BLaER1 treated with 17β-estradiol and CSF1 and Interleukin-3, amounts not matched to agents 10 nM and 100 nM (cell line): ENCODE measurements around the gene C1QTNF1.

Source experiments
- H3K27ac ChIP-seq, 11 experiments: shearing (Covaris generic); formaldehyde crosslinking; 2 replicates each; pipeline ENCODE4 v1.8.1; 2022
- H3K27me3 ChIP-seq, 11 experiments: shearing (Covaris generic); formaldehyde crosslinking; 2 replicates each; pipeline ENCODE4 v1.8.1; 2022
- H3K36me3 ChIP-seq, 11 experiments: shearing (Covaris generic); formaldehyde crosslinking; 2 replicates each; pipeline ENCODE4 v1.8.1; 2022
- H3K4me1 ChIP-seq, 10 experiments: shearing (Covaris generic); formaldehyde crosslinking; 2 replicates each; pipeline ENCODE4 v1.8.1; 2022
- H3K4me2 ChIP-seq, 11 experiments: shearing (Covaris generic); formaldehyde crosslinking; 2 replicates each; pipeline ENCODE4 v1.8.1; 2022
- H3K4me3 ChIP-seq, 10 experiments: shearing (Covaris generic); formaldehyde crosslinking; 2 replicates each; pipeline ENCODE4 v1.8.1; 2022
- H3K9ac ChIP-seq, 11 experiments: shearing (Covaris generic); formaldehyde crosslinking; 2 replicates each; pipeline ENCODE4 v1.8.1; 2022
- H3K9me3 ChIP-seq, 11 experiments: shearing (Covaris generic); formaldehyde crosslinking; replicated peaks in 1 of 11; 2 replicates each; pipeline ENCODE4 v1.8.1; 2022
- H4K20me1 ChIP-seq, 11 experiments: shearing (Covaris generic); formaldehyde crosslinking; 2 replicates each; pipeline ENCODE4 v1.8.1; 2022
- Cebpa-rat ChIP-seq, 11 experiments: shearing (Covaris generic); IDR thresholded peaks; 2 replicates each; pipeline ENCODE4 v1.8.1; 2022

C1QTNF1 gene

GRCh38 chr17:79094261-79094660 lies 70.3 kb downstream of the C1QTNF1 start:
- TF ChIP-seq Cebpa-rat (IDR thresholded peaks at IDR 0.05), result no peak
- no peaks in the 10 kb centered on the region for H3K9me3 ChIP-seq
- no peak overlapping the region for H3K4me3 ChIP-seq
- peaks cover 0 to 61% (median 52%) of the 10 kb centered on the region in 10 experiments; a peak in 16 of 20 replicates for H3K4me1 ChIP-seq
- H3K4me2 ChIP-seq, result peak overlapping the region in 8 of 11 experiments; percentile 19 to 74 (median 65); a peak in 12 of 22 replicates
- H4K20me1 ChIP-seq, result peaks cover 0 to 75% (median 27%) of the 10 kb centered on the region in 11 experiments; a peak in 15 of 22 replicates
- peaks cover 51 to 67% (median 63%) of the 10 kb centered on the region in 11 experiments for H3K27me3 ChIP-seq
- H3K36me3 ChIP-seq, result no peaks in the 10 kb centered on the region; a peak in 1 of 22 replicates
- no peak overlapping the region for H3K27ac ChIP-seq
- H3K9ac ChIP-seq, result no peak overlapping the region

GRCh38 chr17:79095345-79096055 lies 71.5 kb downstream of the C1QTNF1 start:
- Histone ChIP-seq H3K9me3 (no peaks in the 10 kb centered on the region), H3K9ac (0 out of 22 replicates have a peak overlapping the region, but pooled peaks of 1 of the 11 experiments have one; percentile 9), H3K4me1 (peaks cover 0 to 61% (median 52%) of the 10 kb centered on the region in 10 experiments; a peak in 16 of 20 replicates), H4K20me1 (peaks cover 0 to 71% (median 19%) of the 10 kb centered on the region in 11 experiments; a peak in 14 of 22 replicates), H3K27me3 (peaks cover 51 to 77% (median 68%) of the 10 kb centered on the region in 11 experiments), H3K36me3 (no peaks in the 10 kb centered on the region), H3K4me2 (peak overlapping the region in 8 of 11 experiments; percentile 33 to 71 (median 54); a peak in 15 of 22 replicates), H3K4me3 (no peak overlapping the region), H3K27ac (no peak overlapping the region)
- TF ChIP-seq Cebpa-rat (IDR thresholded peaks at IDR 0.05), result no peak

GRCh38 chr17:79096477-79096876 lies 72.5 kb downstream of the C1QTNF1 start:
- Histone ChIP-seq H3K27me3 (peaks cover 51 to 77% (median 68%) of the 10 kb centered on the region in 11 experiments), H4K20me1 (peaks cover 0 to 61% (median 11%) of the 10 kb centered on the region in 11 experiments; a peak in 13 of 22 replicates), H3K9me3 (no peaks in the 10 kb centered on the region), H3K27ac (no peak overlapping the region), H3K36me3 (no peaks in the 10 kb centered on the region), H3K9ac (no peak overlapping the region), H3K4me1 (peaks cover 0 to 61% (median 55%) of the 10 kb centered on the region in 10 experiments; a peak in 16 of 20 replicates), H3K4me3 (no peak overlapping the region), H3K4me2 (no peak overlapping the region)
- no peak for TF ChIP-seq Cebpa-rat (IDR thresholded peaks at IDR 0.05)

- H3K4me3 ChIP-seq, result no peak overlapping the region
- peaks cover 0 to 59% (median 6%) of the 10 kb centered on the region in 11 experiments; a peak in 13 of 22 replicates for H4K20me1 ChIP-seq
- no peaks in the 10 kb centered on the region for H3K36me3 ChIP-seq
- H3K4me1 ChIP-seq, result peaks cover 0 to 59% (median 50%) of the 10 kb centered on the region in 10 experiments; a peak in 16 of 20 replicates
- H3K9me3 ChIP-seq, result no peaks in the 10 kb centered on the region
- H3K27me3 ChIP-seq, result peaks cover 51 to 75% (median 68%) of the 10 kb centered on the region in 11 experiments
- H3K9ac ChIP-seq, result no peak overlapping the region
- H3K27ac ChIP-seq, result no peak overlapping the region
- TF ChIP-seq Cebpa-rat (IDR thresholded peaks at IDR 0.05), result no peak
- no peak overlapping the region for H3K4me2 ChIP-seq
These were observed 73.5 kb downstream of the C1QTNF1 start for GRCh38 chr17:79097226-79098055.

- Histone ChIP-seq H3K27ac (no peak overlapping the region), H3K4me2 (no peak overlapping the region), H3K9me3 (no peaks in the 10 kb centered on the region), H3K9ac (no peak overlapping the region), H3K4me1 (peaks cover 2 to 59% (median 50%) of the 10 kb centered on the region in 10 experiments; a peak in 19 of 20 replicates), H3K27me3 (peaks cover 51 to 65% (median 61%) of the 10 kb centered on the region in 11 experiments), H3K4me3 (no peak overlapping the region), H3K36me3 (no peaks in the 10 kb centered on the region), H4K20me1 (peaks cover 0 to 55% (median 0%) of the 10 kb centered on the region in 11 experiments; a peak in 10 of 22 replicates)
- TF ChIP-seq Cebpa-rat (IDR thresholded peaks at IDR 0.05), result no peak
These were observed 74.4 kb downstream of the C1QTNF1 start for GRCh38 chr17:79098282-79098867.
